Epidermal melanocyte (primary cell): ENCODE measurements around the gene CD14.
"Not testable (repeated sequence)": the region's sequence is repeated elsewhere in the genome, so short reads cannot be mapped to it uniquely, and the experiment has no call there.

Experiments used
- DNase-seq: peaks from one replicate; pipeline ENCODE4 v3.0.0; 2011; ENCODE audit warnings: low spot score; ENCODE audit not compliant: insufficient read length

CD14 gene

GRCh38 chr5:140633021-140633471 lies at the start of gene CD14:
TSS of gene CD14 (minus strand) at chr5:140633175. CDS start at chr5:140633071, 104 bp downstream.
- no peak for DNase-seq

- DNase-seq = no peak
These were observed 46.0 kb upstream of the CD14 start for GRCh38 chr5:140678993-140679392.

- no peak for DNase-seq
These were observed 45.0 kb upstream of the CD14 start for GRCh38 chr5:140677947-140678346.

GRCh38 chr5:140674629-140675028 lies 41.7 kb upstream of the CD14 start:
- no peak for DNase-seq

GRCh38 chr5:140674211-140674610 lies 41.2 kb upstream of the CD14 start:
- no peak for DNase-seq

GRCh38 chr5:140673187-140673976 lies 40.4 kb upstream of the CD14 start, which contains the start of gene DND1:
TSS of gene DND1 (minus strand) at chr5:140673576. CDS start at chr5:140673542, 34 bp downstream.
- DNase-seq = no peak

- no peak for DNase-seq
These were observed 39.6 kb upstream of the CD14 start for GRCh38 chr5:140672455-140673186.

- no peak for DNase-seq
These were observed 38.6 kb upstream of the CD14 start for GRCh38 chr5:140671472-140672125.

- DNase-seq = not testable (repeated sequence)
These were observed 38.1 kb upstream of the CD14 start for GRCh38 chr5:140671035-140671434.

GRCh38 chr5:140664359-140665119 lies 31.6 kb upstream of the CD14 start, which contains the start of gene WDR55:
TSS of gene WDR55 (plus strand) at chr5:140664904. CDS start at chr5:140664913, 9 bp downstream.
- peak; percentile 97 for DNase-seq

GRCh38 chr5:140664030-140664358 lies 31.0 kb upstream of the CD14 start:
- DNase-seq = no peak

GRCh38 chr5:140660371-140660770 lies 27.4 kb upstream of the CD14 start:
- DNase-seq = not testable (repeated sequence)

GRCh38 chr5:140658870-140659269 lies 25.9 kb upstream of the CD14 start:
- DNase-seq = no peak

GRCh38 chr5:140647042-140647419 lies 14.1 kb upstream of the CD14 start:
- no peak for DNase-seq

GRCh38 chr5:140642718-140643117 lies 9.7 kb upstream of the CD14 start:
- no peak for DNase-seq

GRCh38 chr5:140641716-140642115 lies 8.7 kb upstream of the CD14 start:
- DNase-seq = no peak

GRCh38 chr5:140639148-140639981 lies 6.4 kb upstream of the CD14 start, which contains the start of gene TMCO6:
TSS of gene TMCO6 (plus strand) at chr5:140639451. CDS start at chr5:140639528, 77 bp downstream.
- DNase-seq = peak; percentile 92

GRCh38 chr5:140638898-140639147 lies 5.8 kb upstream of the CD14 start:
- not testable (repeated sequence) for DNase-seq

GRCh38 chr5:140637371-140638100 lies 4.6 kb upstream of the CD14 start:
- DNase-seq = no peak
